PC-3 (cell line): ENCODE results near the gene MMP24OS.

ENCODE experiments used
- CTCF ChIP-seq: fragments of 300-600 bp; sonication (generic); conservative IDR thresholded peaks from 2 replicates; pipeline ENCODE4 v1.5.1; 2017; ENCODE audit warnings: antibody characterized with exemption, low read depth, mild to moderate bottlenecking, low read length
- EZH2phosphoT487 ChIP-seq: fragments of 300-600 bp; sonication (generic); IDR thresholded peaks from 2 replicates; pipeline ENCODE4 v1.6.1; 2018; ENCODE audit warnings: mild to moderate bottlenecking, antibody characterized with exemption, low read length, borderline replicate concordance

GRCh38 chr20:35273449-35274171 is 4.3 kb downstream of the MMP24OS start:
- TF ChIP-seq EZH2phosphoT487 (no peak), CTCF (no peak)
